GM21423 (cell line): ENCODE measurements around the gene CASQ1.

Experiments used
- ATAC-seq: cut with Tn5 transposase; IDR thresholded peaks from one replicate; pipeline ENCODE4 v1.9.1; 2021; ENCODE audit warnings: mild to moderate bottlenecking, moderate library complexity; ENCODE audit not compliant: unreplicated experiment

The CASQ1 gene

DNA sequence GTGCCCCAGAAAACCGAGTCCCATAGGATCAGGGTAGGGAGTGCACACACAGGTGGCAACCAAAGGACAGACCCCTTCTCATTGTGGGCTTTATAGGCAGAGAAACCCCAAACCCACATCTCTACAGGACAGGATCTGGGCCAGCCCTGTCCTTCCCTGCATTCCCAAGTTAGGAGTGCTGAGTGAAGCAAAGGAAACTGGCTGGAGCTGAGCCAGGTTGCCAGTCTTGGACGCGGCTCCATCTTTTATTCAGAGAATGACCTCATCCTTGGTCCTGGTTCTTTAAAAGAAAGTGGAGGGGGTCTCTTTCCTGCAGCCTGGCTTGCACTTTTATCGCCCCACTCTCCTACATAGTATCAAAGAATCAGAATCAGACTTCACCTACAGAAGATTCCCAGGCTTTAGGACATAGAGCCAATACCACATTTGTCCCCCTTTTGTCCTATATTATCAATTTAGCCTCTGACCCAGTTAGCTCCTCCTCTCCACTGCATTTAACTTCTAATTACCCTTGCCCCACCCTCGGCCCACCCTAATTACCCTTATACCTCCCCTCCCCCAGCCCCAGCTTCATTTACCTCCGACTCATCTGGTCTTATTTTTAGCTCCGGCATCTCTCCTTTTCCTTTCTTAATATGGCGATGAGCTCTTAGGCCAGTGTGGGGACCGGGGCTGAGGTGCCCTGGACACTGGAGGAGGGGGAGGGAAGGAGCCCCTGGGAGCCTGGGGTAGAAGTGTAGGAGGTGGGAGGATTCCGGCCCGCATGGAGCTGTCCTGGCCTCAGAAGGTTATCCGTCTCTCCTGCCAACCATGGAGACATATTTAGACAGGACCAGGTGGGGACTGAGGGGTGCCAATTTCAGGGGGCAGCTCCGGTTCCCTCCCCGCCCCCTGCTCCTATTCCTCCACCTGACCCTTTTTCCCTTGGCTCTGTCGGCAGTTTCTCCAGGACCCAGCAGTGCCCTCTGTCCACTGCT, at the start of gene CASQ1:
CASQ1 (plus strand) TSS at position 927 of the 977 bp plus-strand sequence. CDS start 177 bp downstream, outside the sequence.
- ATAC-seq = no peak

DNA sequence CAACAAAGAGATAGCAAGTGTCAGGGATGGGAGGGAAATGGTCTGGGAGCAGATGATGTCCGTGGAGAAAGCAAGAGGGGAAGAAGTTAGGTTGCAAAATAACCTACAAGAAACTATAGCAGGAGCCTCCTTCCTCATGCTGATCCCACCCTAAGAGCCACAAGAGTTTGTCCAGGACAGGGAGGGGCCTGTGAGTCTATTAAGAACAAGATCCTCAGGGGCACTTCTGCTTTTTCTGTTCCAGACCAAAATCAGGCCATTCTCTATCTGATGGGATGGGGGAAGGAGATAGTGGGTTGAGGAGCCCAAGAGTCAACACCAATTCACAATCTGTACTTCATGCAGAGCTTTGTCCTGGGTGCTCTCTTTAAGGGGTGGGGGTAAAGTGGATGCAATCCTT, 46.7 kb upstream of the CASQ1 start:
- no peak for ATAC-seq

DNA sequence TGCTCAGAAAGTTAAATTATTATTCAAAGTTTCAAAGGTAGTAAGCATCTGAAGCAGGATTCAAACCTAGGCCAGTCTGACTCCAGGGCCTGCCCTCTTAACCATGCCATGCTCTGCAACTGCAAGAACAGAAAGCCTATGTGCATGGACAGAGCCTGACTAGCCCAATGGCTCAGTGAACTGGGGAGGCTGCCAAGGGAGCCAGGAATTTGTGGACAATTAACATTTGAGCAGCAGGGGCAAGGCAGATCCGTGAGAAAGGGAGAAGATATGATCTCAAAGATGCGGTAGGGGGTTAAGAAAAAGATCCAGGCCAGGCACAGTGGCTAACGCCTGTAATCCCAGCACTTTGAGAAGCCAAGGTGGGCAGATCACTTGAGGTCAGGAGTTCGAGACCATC, 45.5 kb upstream of the CASQ1 start:
- no peak for ATAC-seq

DNA sequence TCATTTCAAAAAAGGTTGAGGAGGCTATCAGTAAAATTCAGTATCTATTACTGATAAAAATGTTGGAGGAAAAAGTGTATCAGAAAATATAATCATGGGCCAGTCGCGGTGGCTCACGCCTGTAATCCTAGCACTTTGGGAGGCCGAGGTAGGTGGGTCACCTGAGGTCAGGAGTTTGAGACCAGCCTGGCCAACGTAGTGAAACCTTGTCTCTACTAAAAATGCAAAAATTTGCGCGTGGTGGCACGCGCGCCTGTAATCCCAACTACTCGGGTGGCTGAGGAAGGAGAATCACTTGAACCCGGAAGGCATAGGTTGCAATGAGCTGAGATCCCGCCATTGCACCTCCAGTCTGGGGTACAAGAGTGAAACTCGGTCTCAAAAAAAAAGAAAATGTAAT, 44.3 kb upstream of the CASQ1 start:
- ATAC-seq = no peak

DNA sequence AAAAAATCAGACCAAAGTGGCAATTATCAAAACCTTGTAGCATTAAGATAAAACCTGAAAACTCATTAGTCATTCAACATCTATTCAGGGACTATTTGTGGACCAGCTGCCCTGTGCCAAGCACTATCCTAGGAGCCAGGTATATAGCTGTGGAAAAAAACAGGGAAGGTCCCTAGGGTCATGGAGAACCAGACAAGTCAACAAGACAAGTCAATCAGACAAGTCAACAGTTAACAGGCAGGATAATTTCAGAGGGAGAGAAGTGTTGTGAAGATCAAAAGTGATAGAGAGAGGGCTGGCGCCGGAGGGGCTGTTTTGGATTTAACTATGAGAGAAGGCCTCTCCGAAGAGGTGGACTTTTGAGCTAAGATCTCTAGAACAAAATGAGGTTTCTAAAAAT, 42.3 kb upstream of the CASQ1 start:
- no peak for ATAC-seq

DNA sequence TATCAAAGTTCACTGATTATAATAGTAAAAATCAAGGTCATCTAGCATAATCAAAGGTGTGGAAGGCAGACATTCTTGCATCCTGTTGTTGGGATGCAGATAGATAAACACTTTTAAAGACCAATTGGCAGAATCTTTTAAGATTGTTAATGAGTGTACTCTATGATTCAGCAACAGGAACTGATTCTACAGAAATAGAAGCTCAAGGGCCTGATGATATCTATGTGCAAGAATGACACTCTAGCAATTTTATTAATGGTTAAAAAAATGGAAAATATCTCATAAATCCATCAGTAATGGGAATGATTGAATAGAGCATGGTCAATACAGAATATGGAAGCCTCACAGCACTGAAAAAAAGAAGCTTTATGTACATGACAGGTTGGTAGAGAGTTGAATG, 41.1 kb upstream of the CASQ1 start:
- ATAC-seq = no peak

DNA sequence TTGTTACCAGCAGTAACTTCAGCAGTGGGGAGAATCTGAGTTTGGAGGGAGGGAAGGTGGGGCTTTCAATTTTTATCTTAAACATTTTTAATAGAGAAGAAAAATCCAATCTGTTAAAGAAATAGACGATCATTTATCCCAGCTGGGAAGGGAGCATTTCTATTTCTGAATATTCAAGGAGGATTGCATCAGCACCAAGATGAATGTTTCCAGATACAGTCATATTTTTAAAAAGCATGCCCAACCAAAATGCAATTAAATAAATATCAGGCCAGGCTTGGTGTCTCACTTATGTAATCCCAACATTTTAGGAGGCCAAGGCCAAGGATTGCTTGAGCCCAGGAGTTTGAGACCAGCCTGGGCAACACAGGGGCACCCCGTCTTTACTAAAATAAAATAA, 40.7 kb upstream of the CASQ1 start:
- ATAC-seq = no peak

DNA sequence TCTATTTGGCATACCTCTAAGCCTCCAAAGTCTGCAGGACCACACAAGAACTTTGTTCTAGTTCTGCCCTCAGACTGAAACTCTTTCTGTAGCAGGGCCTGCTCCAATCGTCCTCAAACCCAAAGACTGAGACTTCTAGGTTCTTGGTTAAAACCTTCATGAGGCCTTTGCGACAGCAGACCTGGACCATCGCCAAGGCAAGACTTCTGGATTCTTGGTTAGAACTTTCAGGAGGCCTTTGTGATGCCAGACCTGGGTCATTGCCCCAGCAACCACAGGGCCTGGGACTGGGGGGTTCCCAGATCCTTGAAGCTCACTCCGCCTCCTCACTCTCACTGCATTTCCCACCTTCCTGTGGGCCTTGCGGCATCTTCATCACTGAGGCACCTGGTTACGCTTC, 39.1 kb upstream of the CASQ1 start, which contains the start of gene ATP1A4:
ATP1A4 (plus strand) TSS at position 301 of the 400 bp plus-strand sequence. CDS start 438 bp downstream, outside the sequence.
- ATAC-seq = no peak

DNA sequence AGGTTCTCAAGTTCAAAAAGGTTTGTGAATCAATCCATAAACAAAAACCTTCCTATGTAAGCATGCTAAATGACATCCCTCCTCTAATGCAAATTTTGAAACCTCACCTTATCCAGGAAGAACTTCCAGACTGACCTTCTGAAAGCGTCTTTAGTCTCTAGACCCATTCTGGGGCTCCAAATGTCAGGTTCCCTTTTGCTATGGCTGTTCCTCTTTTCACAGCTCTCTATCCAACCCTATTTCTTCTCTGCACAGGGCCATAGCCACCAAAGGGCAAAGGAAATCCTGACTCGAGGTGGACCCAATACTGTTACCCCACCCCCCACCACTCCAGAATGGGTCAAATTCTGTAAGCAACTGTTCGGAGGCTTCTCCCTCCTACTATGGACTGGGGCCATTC, 35.6 kb upstream of the CASQ1 start:
- no peak for ATAC-seq

DNA sequence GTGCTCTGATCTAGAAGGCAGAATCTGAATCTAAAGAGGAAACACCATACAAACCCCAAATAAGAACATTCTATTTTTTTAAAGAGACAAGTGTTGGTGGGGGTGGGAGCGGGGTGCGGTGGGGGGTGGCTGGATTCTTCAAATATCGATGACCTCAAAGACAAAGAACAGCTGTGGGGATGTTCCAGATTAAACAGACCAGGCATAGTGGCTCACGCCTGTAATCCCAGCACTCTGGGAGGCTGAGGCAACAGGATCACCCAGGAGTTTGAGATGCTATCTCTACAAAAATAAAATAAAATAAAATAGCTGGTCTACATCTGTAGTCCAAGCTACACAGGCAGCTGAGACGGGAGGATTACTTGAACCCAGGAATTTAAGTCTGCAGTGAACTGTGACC, 34.0 kb upstream of the CASQ1 start:
- ATAC-seq = no peak

DNA sequence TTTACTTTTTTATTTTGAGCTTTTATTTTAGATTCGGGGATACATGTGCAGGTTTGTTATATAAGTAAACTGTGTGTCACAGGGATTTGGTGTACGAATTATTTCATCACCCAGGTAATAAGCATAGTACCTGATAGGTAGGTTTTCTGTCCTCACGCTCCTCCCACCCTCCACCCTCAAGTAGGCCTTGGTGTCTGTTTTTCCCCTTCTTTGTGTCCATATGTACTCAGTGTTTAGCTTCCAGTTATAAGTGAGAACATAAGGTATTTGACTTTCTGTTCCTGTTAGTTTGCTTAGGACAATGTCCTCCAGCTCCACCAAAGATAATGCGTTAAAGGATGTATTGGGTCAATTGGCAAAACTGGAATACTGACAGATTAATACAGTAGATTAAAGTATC, 33.2 kb upstream of the CASQ1 start:
- ATAC-seq = no peak

DNA sequence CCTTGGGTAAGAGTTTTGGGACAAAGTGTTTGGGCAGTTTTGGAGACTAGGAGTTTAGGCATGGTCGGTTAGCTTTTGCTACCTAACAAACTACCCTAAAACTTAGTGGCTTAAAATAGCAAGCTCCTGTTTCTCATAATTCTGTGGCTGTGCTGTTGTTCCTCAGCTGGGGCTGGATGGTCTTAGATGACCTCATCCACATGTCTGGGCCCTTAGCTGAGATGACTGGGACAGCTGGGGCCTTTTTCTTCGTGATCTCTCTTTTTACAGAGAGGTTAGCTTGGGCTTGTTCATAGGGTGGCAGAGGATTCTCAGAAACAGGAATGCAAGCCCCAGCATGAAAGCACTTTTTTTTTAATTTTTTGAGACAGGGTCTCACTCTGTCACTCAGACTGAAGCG, 32.3 kb upstream of the CASQ1 start:
- no peak for ATAC-seq

DNA sequence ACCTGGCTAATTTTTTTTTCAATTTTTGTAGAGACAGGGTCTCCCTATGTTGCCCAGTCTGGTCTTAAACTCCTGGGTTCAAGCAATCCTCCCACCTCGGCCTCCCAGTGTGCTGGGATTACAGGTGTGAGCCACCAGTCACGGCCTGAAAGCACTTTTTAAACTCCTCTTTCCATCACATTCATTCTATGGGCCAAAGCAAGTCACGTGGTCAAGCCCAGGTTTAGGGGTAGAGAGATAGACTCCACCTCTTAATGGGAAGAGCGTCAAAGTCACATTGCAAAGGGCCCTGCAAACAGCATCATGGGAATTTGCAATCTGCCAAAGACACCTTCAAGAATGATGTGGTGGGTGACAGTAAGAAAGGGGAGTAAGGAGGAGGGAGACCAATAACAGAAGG, 31.8 kb upstream of the CASQ1 start:
- ATAC-seq = no peak

DNA sequence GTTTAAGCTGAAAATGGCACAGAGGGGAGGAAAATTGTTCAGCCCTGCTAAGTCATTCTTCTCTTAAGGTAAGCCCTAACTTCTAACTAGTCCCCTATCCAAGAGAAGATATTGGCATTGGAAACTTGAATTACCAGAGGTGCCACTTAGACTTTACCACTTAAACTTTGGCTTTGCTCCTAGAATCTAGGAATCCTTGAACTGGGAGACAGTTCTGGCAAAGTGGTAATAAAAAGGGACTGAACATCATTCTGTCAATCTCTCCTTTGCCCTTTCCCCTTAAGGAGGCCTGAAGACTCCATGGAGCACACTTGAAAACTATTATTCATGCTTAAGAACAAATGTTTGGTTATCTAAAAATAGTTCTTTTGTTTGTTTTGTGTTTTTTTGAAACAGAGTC, 30.5 kb upstream of the CASQ1 start:
- no peak for ATAC-seq

DNA sequence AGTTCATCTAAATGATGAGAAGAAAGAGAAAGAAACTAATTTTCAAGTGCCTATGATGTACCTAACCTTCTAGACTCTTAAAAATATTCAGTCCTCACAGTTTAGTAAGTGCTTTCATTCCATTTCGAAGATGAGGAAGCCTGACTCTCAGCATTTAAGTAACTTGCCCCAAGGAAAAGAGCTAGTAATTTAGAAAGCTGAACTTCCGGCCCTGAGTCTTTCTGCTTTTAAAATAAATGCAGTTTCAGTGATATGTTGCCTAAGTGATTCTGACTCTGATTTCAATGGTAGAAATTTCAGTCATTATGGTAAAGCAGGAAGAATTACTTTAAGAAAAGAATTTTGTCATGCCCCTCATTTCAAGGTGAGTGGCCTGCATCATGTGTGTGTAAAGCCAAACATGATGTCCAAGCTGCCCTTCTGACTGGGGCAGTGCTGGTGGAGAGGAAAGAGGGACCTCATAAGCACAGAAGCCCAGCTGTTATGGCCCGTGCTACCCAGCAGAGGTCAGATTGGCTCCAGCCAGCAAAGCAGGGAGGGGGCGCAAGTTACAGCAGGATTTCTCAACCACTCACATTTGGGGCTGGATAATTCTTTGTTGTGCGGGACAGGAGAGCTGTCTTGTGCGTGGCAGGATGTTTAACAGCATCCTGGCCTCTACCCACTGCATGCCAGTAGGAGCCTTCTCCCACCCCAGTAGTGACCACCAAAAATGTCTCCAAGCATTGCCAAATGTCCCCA, 28.2 kb upstream of the CASQ1 start:
- ATAC-seq = no peak

DNA sequence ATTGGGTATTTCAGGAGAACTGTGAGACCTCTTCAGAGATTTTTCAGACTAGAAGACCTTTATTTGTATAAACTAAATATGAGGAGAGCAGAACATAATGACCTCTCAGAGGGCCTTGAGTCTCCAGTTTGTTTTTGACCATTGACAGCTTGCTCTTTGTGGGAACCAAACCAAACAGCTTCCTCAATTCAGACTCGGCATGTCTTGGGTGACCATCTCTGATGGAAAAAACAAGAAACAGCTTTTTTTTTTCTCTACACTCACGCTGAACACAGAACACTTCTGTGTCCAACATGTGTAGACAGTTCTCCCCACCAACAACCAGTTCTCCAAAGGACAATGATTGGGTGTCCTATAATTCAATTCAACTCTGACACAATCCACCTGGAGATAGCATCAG, 27.4 kb upstream of the CASQ1 start:
- ATAC-seq = no peak

DNA sequence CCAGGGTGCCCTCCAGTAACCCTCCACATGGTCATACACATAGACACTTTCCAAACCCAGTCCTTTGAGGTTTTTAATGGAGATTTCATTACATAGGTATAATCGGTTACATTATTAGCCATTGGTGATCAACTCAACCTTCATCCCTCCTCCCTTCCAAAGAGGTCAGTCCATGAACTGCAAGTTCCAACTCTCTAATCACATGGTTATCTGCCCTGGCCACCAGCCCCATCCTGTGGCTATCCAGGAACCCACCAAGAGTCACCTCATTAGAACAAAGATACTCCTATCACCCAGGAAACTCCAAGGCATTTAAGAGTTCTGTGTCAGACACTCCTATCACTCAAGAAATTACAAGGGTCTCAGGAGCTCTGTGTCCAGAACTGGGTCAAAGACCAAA, 26.8 kb upstream of the CASQ1 start:
- no peak for ATAC-seq

DNA sequence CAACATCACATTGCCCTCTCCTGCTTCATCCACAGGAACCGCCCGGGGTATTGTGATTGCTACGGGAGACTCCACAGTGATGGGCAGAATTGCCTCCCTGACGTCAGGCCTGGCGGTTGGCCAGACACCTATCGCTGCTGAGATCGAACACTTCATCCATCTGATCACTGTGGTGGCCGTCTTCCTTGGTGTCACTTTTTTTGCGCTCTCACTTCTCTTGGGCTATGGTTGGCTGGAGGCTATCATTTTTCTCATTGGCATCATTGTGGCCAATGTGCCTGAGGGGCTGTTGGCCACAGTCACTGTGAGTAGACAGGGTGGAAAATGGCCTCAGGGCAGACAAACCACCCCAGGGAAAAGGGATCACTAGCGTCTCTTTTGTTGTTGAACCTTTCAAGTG, 26.3 kb upstream of the CASQ1 start:
- no peak for ATAC-seq

DNA sequence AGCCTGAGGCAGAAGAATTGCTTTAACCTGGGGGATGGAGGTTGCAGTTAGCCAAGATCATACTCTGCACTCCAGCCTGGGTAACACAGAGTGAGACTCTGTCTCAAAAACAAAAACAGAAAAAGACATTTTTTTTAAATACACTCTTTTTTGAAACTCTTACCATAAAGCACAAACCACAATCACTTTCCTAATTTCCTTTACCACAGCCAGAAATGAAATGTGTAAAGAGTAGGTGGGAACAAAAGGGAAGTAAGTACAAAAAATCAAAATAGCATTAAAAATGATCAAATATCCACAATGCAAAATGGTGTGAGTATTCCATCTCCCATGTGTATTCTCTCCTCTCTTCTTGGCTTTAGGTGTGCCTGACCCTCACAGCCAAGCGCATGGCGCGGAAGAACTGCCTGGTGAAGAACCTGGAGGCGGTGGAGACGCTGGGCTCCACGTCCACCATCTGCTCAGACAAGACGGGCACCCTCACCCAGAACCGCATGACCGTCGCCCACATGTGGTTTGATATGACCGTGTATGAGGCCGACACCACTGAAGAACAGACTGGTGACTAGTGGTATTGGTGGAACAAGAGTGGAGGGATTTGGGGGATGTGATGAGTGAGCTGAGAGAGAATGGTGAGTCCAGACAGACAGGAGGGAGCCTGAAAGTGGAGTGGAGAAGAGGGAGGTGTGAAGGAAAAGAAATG, 24.1 kb upstream of the CASQ1 start:
- no peak for ATAC-seq

DNA sequence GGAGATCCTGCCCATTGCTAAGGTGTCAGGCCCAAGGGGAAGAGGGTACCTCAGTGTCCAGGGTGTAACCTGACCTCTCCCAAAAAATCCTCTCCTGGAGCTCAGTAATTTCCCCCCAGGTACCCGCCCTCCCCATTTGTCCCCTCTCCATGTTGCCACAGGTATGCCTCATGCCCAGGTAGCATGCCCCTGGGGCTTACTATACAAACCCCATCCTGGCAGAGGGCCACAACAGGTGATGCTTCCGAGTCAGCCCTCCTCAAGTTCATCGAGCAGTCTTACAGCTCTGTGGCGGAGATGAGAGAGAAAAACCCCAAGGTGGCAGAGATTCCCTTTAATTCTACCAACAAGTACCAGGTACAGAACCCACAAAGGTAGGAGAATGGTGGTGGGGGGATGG, 23.3 kb upstream of the CASQ1 start:
- ATAC-seq = no peak

DNA sequence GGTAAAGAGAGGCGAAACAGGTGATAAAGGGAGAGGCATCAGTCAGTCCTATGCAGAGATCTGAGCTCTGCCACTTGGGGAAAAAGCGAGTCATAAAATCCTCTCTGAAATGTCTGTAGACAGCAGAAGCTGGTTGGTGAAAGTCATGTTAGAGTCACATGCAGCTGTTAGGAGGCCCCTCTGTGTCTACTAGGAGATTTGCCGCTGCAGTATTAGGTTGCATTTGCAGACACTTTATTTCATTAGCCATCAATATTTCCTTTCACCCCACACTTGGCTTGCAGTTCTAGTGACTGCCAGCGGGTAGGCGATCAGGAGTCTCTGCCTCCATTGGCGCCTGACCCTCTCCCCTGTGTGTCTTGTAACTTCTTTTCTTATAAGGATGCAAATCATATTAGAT, 22.8 kb upstream of the CASQ1 start:
- ATAC-seq = no peak
